SK-N-SH (cell line): Measurements from ENCODE around the gene OR56A5. TPM values are rescaled to one million over a fixed set of nuclear protein-coding genes. Genes with fewer than 3 reads are reported as not detected.

Source experiments
- CTCF ChIA-PET: fragments of 300-600, 350-600 bp; formaldehyde crosslinking; extraction: SDS; loops from one replicate; lab custom pipeline; 2021; lab: Yijun Ruan, JAX
- POLR2A ChIA-PET: fragments of 350-600 bp; sonication (Branson Sonifier 250); formaldehyde crosslinking; extraction: SDS; loops from one replicate; lab custom pipeline; 2020; ENCODE audit warnings: antibody characterized with exemption, inconsistent platforms; lab: Yijun Ruan, JAX
- DNase-seq: peaks from one replicate; pipeline ENCODE4 v3.0.0; 2012
- H2AFZ ChIP-seq: fragments of 200-600 bp; sonication (generic); 2 replicates; pipeline ENCODE4 v1.8.1; 2016; ENCODE audit warnings: antibody characterized with exemption, mild to moderate bottlenecking, low read depth
- H3F3A ChIP-seq: fragments of 200-600 bp; sonication (generic); replicated peaks from 2 replicates; pipeline ENCODE3; 2016; ENCODE audit warnings: antibody characterized with exemption, mild to moderate bottlenecking; ENCODE audit not compliant: insufficient read depth
- H3K27ac ChIP-seq, 2 experiments: fragments of 200-500 bp in 1 of 2; fragments of 200-600 bp in 1 of 2; sonication (Bioruptor generic) in 1 of 2; sonication (generic), shearing (Covaris generic) in 1 of 2; 2 replicates each; pipeline versions ENCODE4 v1.5.1 to v1.6.1; 2014 to 2016; ENCODE audit warnings: low read depth in 2 of 2, inconsistent platforms in 1 of 2, low read length in 1 of 2, mild to moderate bottlenecking in 1 of 2, mixed read lengths in 1 of 2
- H3K27me3 ChIP-seq: fragments of 200-600 bp; sonication (generic), shearing (Covaris generic); 2 replicates; pipeline ENCODE4 v1.6.1; 2016; ENCODE audit warnings: mixed run types; ENCODE audit not compliant: insufficient read depth
- H3K36me3 ChIP-seq, 2 experiments: fragments of 200-500 bp in 1 of 2; fragments of 200-600 bp in 1 of 2; sonication (Bioruptor generic) in 1 of 2; sonication (generic) in 1 of 2; replicated peaks in 1 of 2; 2 replicates each; pipeline versions ENCODE3 to v1.5.1; 2014 to 2016; ENCODE audit warnings: low read length in 1 of 2, mild to moderate bottlenecking in 1 of 2; ENCODE audit not compliant: insufficient read depth in 2 of 2, control insufficient read depth in 1 of 2
- H3K4me1 ChIP-seq, 2 experiments: fragments of 200-500 bp in 1 of 2; fragments of 200-600 bp in 1 of 2; sonication (Bioruptor generic) in 1 of 2; sonication (generic), shearing (Covaris generic) in 1 of 2; 2 replicates each; pipeline versions ENCODE4 v1.5.1 to v1.6.1; 2014 to 2016; ENCODE audit warnings: low read depth in 1 of 2, low read length in 1 of 2, mixed run types in 1 of 2; ENCODE audit not compliant: insufficient read depth in 2 of 2, control insufficient read depth in 1 of 2
- H3K4me2 ChIP-seq: fragments of 200-600 bp; sonication (generic), shearing (Covaris generic); 2 replicates; pipeline ENCODE4 v1.6.1; 2017; ENCODE audit warnings: mixed run types
- H3K4me3 ChIP-seq, 2 experiments: fragments of 200-500 bp in 1 of 2; fragments of 200-600 bp in 1 of 2; sonication (Bioruptor generic) in 1 of 2; sonication (generic), shearing (Covaris generic) in 1 of 2; 2 replicates each; pipeline versions ENCODE4 v1.5.1 to v1.8.1; 2014 to 2016; ENCODE audit warnings: low read depth in 2 of 2, inconsistent platforms in 1 of 2, low read length in 1 of 2, mild to moderate bottlenecking in 1 of 2, mixed read lengths in 1 of 2, moderate library complexity in 1 of 2
- H3K79me2 ChIP-seq: fragments of 200-600 bp; sonication (generic); 2 replicates; pipeline ENCODE4 v1.8.1; 2017; ENCODE audit warnings: mild to moderate bottlenecking; ENCODE audit not compliant: insufficient read depth
- H3K9ac ChIP-seq: fragments of 200-600 bp; sonication (generic); 2 replicates; pipeline ENCODE4 v1.6.1; 2017; ENCODE audit warnings: mixed run types
- H3K9me2 ChIP-seq: fragments of 200-600 bp; sonication (generic); 2 replicates; pipeline ENCODE4 v1.6.1; 2017; ENCODE audit warnings: mixed run types
- H3K9me3 ChIP-seq: fragments of 200-600 bp; sonication (generic); 2 replicates; pipeline ENCODE4 v1.6.1; 2017; ENCODE audit warnings: mixed run types, mild to moderate bottlenecking, moderate library complexity
- H4K20me1 ChIP-seq: fragments of 200-600 bp; sonication (generic); 2 replicates; pipeline ENCODE4 v1.6.1; 2017; ENCODE audit warnings: mild to moderate bottlenecking, mixed run types; ENCODE audit not compliant: insufficient read depth
- EP300 ChIP-seq, 2 experiments: IDR thresholded peaks; 2 replicates each; pipeline versions ENCODE4 v1.4.0 to v1.6.1; 2012; ENCODE audit warnings: borderline replicate concordance in 1 of 2, low read depth in 1 of 2, low read length in 1 of 2
- EZH2phosphoT487 ChIP-seq: fragments of 200-600 bp; sonication (generic); IDR thresholded peaks from 2 replicates; pipeline ENCODE4 v1.6.1; 2017; ENCODE audit warnings: low read depth, mixed run types, mild to moderate bottlenecking, antibody characterized with exemption, moderate library complexity, borderline replicate concordance
- FOSL2 ChIP-seq: IDR thresholded peaks from 2 replicates; pipeline ENCODE4 v1.4.0; 2012; ENCODE audit warnings: low read depth, mild to moderate bottlenecking, moderate library complexity, borderline replicate concordance
- FOXJ3 ChIP-seq: sonication (generic); formaldehyde crosslinking; IDR thresholded peaks from 2 replicates; pipeline ENCODE4 v1.5.1; 2020; ENCODE audit warnings: mild to moderate bottlenecking, missing genetic modification reagents
- GABPA ChIP-seq: IDR thresholded peaks from 2 replicates; pipeline ENCODE4 v1.4.0; 2012; ENCODE audit warnings: low read depth, mild to moderate bottlenecking
- JUND ChIP-seq: IDR thresholded peaks from 2 replicates; pipeline ENCODE4 v1.4.0; 2012
- MXI1 ChIP-seq: IDR thresholded peaks from 2 replicates; pipeline ENCODE4 v1.6.1; 2012; ENCODE audit warnings: mild to moderate bottlenecking, low read depth, low read length, improper control_type of control experiment
- NRF1 ChIP-seq: IDR thresholded peaks from 2 replicates; pipeline ENCODE4 v1.6.1; 2012; ENCODE audit warnings: low read depth, mild to moderate bottlenecking, low read length
- POLR2AphosphoS5 ChIP-seq: IDR thresholded peaks from 2 replicates; pipeline ENCODE4 v1.6.1; 2012; ENCODE audit warnings: low read depth, low read length
- RAD21 ChIP-seq: IDR thresholded peaks from 2 replicates; pipeline ENCODE4 v1.6.1; 2012; ENCODE audit warnings: mild to moderate bottlenecking, low read length
- RCOR1 ChIP-seq: fragments of 150-350 bp; IDR thresholded peaks from 2 replicates; pipeline ENCODE4 v1.6.1; 2017; ENCODE audit warnings: antibody characterized with exemption, low read length
- RFX5 ChIP-seq: IDR thresholded peaks from 2 replicates; pipeline ENCODE4 v1.6.1; 2012; ENCODE audit warnings: mild to moderate bottlenecking, improper control_type of control experiment, low read length
- SMC3 ChIP-seq: IDR thresholded peaks from 2 replicates; pipeline ENCODE4 v1.6.1; 2012; ENCODE audit warnings: low read depth, low read length, improper control_type of control experiment
- WGBS: methylation state at CpG from one replicate; pipeline ENCODE4 v1.1.6; 2017; ENCODE audit warnings: low lambda C conversion rate; 5-methylcytosine and 5-hydroxymethylcytosine counted together
- polyA plus RNA-seq, 3 experiments: library from polyadenylated mRNA; depleted of rRNA; stranded (reverse); fragments of >200 nt; gene quantifications; 2 replicates each; pipeline ENCODE4 v1.2.3, GENCODE V29; 2012
- TF ChIP-seq, protein P1 (sequence below): fragments of 200-600 bp; sonication (generic); IDR thresholded peaks from 2 replicates; pipeline ENCODE4 v1.6.1; 2017; ENCODE audit warnings: antibody characterized with exemption, mild to moderate bottlenecking, moderate library complexity
- TF ChIP-seq, protein P2 (sequence below): fragments of 150-350 bp; IDR thresholded peaks from 2 replicates; pipeline ENCODE4 v1.6.1; 2017; ENCODE audit warnings: antibody characterized with exemption, low read length, low read depth, borderline replicate concordance
- TF ChIP-seq, protein P3 (sequence below): fragments of 150-350 bp; IDR thresholded peaks from 2 replicates; pipeline ENCODE4 v1.6.1; 2016; ENCODE audit warnings: mild to moderate bottlenecking, low read depth, low read length
- TF ChIP-seq, protein P4 (sequence below): IDR thresholded peaks from 2 replicates; pipeline ENCODE4 v1.4.0; 2012; ENCODE audit warnings: low read depth, borderline replicate concordance
- TF ChIP-seq, protein P5 (sequence below): IDR thresholded peaks from 2 replicates; pipeline ENCODE4; 2012

Gene OR56A5
- polyA plus RNA-seq, 1 of the 3 experiments (the other 2 are of a cell fraction), result not detected

DNA sequence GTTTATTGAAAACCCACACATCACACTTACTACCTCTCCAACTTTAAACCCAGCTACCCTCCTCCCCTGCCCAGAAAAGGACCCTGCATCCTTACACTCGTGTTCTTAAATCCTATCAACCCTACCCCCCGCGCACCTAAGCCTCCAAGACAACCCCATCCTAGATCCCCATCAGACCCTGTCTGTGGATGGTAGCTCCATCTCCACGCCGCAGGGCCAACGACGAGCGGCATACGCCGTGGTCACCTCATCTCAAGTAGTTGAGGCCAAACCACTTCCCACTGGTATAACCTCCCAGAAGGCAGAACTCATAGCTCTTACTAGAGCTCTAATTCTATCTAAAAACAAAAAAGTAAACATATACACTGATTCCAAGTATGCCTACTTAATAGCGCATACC lies 35.6 kb downstream of the OR56A5 start:
- TF ChIP-seq POLR2AphosphoS5, result no peak
- TF ChIP-seq EZH2phosphoT487, result no peak
- ChIA-PET POLR2A (interaction anchor here (0.8 kb wide), 1 partner anchor 9 kb away, joined by 3 read pairs; the partner anchor contains the start of gene OR56A3), CTCF (no interaction called here)
- no peak overlapping the region for H3K4me3 ChIP-seq
- no peaks in the 10 kb centered on the region for H3K79me2 ChIP-seq
- no peaks in the 10 kb centered on the region for H3K9me2 ChIP-seq
- H3F3A ChIP-seq, result no peaks in the 10 kb centered on the region
- no peaks in the 10 kb centered on the region for H3K4me1 ChIP-seq
- no peaks in the 10 kb centered on the region for H4K20me1 ChIP-seq
- peaks cover 41% of the 10 kb centered on the region for H3K27me3 ChIP-seq
- H3K27ac ChIP-seq, result no peak overlapping the region
- no peak for DNase-seq
- no peaks in the 10 kb centered on the region for H3K36me3 ChIP-seq
- H3K4me2 ChIP-seq, result no peak overlapping the region
- H3K9me3 ChIP-seq, result no peaks in the 10 kb centered on the region
- H2AFZ ChIP-seq, result no peak overlapping the region
- WGBS, result 44% methylated on average over 11 of the region's 11 CpGs
- H3K9ac ChIP-seq, result no peak overlapping the region

DNA sequence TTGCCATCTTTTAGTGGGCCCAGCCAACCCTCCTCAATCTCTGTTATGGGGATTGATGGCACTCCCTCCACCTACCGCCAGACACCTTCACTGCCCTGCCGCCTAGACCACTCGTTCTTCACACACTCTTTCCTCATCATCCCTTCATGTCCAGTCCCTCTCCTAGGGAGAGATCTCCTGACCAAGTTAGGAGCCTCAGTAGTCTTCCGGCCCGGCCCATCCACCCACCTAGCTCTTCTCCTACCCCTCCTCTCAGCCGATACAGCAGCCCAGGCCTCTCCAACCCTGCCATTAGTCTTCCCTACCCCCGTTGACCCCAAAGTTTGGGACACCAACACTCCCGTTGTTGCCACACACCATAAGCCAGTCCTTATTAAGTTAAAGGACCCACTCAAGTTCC lies 37.2 kb downstream of the OR56A5 start:
- H3K36me3 ChIP-seq, result no peaks in the 10 kb centered on the region
- H4K20me1 ChIP-seq, result no peaks in the 10 kb centered on the region
- CTCF ChIA-PET, result no interaction called here
- no peak overlapping the region for H3K9ac ChIP-seq
- H3K9me2 ChIP-seq, result no peaks in the 10 kb centered on the region
- DNase-seq, result no peak
- no peak overlapping the region for H2AFZ ChIP-seq
- 9% methylated on average over 8 of the region's 8 CpGs for WGBS
- no peaks in the 10 kb centered on the region for H3F3A ChIP-seq
- H3K9me3 ChIP-seq, result no peaks in the 10 kb centered on the region
- H3K4me3 ChIP-seq, result no peak overlapping the region
- no peak overlapping the region for H3K4me2 ChIP-seq
- no peaks in the 10 kb centered on the region for H3K79me2 ChIP-seq
- H3K4me1 ChIP-seq, result no peaks in the 10 kb centered on the region
- H3K27me3 ChIP-seq, result peaks cover 41% of the 10 kb centered on the region
- POLR2A ChIA-PET, result no interaction called here
- no peak overlapping the region for H3K27ac ChIP-seq
- TF ChIP-seq MXI1 (no peak), FOXJ3 (CRISPR knock-in tag) (no peak), JUND (no peak), EP300 (IDR thresholded peaks at IDR 0.05; ENCODE audit: borderline replicate concordance in 1 of 2, low read depth in 1 of 2, low read length in 1 of 2) (no peak), RFX5 (no peak), NRF1 (no peak), POLR2AphosphoS5 (no peak), FOSL2 (no peak), RCOR1 (no peak), GABPA (no peak), EZH2phosphoT487 (no peak), SMC3 (no peak), RAD21 (no peak)
- TF ChIP-seq, protein P1, sequence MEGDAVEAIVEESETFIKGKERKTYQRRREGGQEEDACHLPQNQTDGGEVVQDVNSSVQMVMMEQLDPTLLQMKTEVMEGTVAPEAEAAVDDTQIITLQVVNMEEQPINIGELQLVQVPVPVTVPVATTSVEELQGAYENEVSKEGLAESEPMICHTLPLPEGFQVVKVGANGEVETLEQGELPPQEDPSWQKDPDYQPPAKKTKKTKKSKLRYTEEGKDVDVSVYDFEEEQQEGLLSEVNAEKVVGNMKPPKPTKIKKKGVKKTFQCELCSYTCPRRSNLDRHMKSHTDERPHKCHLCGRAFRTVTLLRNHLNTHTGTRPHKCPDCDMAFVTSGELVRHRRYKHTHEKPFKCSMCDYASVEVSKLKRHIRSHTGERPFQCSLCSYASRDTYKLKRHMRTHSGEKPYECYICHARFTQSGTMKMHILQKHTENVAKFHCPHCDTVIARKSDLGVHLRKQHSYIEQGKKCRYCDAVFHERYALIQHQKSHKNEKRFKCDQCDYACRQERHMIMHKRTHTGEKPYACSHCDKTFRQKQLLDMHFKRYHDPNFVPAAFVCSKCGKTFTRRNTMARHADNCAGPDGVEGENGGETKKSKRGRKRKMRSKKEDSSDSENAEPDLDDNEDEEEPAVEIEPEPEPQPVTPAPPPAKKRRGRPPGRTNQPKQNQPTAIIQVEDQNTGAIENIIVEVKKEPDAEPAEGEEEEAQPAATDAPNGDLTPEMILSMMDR, result no peak
- TF ChIP-seq, protein P2, sequence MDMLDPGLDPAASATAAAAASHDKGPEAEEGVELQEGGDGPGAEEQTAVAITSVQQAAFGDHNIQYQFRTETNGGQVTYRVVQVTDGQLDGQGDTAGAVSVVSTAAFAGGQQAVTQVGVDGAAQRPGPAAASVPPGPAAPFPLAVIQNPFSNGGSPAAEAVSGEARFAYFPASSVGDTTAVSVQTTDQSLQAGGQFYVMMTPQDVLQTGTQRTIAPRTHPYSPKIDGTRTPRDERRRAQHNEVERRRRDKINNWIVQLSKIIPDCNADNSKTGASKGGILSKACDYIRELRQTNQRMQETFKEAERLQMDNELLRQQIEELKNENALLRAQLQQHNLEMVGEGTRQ, result no peak
- TF ChIP-seq, protein P3, sequence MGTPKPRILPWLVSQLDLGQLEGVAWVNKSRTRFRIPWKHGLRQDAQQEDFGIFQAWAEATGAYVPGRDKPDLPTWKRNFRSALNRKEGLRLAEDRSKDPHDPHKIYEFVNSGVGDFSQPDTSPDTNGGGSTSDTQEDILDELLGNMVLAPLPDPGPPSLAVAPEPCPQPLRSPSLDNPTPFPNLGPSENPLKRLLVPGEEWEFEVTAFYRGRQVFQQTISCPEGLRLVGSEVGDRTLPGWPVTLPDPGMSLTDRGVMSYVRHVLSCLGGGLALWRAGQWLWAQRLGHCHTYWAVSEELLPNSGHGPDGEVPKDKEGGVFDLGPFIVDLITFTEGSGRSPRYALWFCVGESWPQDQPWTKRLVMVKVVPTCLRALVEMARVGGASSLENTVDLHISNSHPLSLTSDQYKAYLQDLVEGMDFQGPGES, result no peak
- TF ChIP-seq, protein P4, sequence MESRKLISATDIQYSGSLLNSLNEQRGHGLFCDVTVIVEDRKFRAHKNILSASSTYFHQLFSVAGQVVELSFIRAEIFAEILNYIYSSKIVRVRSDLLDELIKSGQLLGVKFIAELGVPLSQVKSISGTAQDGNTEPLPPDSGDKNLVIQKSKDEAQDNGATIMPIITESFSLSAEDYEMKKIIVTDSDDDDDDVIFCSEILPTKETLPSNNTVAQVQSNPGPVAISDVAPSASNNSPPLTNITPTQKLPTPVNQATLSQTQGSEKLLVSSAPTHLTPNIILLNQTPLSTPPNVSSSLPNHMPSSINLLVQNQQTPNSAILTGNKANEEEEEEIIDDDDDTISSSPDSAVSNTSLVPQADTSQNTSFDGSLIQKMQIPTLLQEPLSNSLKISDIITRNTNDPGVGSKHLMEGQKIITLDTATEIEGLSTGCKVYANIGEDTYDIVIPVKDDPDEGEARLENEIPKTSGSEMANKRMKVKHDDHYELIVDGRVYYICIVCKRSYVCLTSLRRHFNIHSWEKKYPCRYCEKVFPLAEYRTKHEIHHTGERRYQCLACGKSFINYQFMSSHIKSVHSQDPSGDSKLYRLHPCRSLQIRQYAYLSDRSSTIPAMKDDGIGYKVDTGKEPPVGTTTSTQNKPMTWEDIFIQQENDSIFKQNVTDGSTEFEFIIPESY, result no peak
- TF ChIP-seq, protein P5, sequence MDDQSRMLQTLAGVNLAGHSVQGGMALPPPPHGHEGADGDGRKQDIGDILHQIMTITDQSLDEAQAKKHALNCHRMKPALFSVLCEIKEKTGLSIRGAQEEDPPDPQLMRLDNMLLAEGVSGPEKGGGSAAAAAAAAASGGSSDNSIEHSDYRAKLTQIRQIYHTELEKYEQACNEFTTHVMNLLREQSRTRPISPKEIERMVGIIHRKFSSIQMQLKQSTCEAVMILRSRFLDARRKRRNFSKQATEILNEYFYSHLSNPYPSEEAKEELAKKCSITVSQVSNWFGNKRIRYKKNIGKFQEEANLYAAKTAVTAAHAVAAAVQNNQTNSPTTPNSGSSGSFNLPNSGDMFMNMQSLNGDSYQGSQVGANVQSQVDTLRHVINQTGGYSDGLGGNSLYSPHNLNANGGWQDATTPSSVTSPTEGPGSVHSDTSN, result no peak
